ENCODE measurements around the gene TMEM114. TPM values are rescaled to one million over a fixed set of nuclear protein-coding genes. Genes with fewer than 3 reads are reported as not detected.

The TMEM114 gene
- total RNA-seq, 1 donor from 2014 or later, result not detected

DNA sequence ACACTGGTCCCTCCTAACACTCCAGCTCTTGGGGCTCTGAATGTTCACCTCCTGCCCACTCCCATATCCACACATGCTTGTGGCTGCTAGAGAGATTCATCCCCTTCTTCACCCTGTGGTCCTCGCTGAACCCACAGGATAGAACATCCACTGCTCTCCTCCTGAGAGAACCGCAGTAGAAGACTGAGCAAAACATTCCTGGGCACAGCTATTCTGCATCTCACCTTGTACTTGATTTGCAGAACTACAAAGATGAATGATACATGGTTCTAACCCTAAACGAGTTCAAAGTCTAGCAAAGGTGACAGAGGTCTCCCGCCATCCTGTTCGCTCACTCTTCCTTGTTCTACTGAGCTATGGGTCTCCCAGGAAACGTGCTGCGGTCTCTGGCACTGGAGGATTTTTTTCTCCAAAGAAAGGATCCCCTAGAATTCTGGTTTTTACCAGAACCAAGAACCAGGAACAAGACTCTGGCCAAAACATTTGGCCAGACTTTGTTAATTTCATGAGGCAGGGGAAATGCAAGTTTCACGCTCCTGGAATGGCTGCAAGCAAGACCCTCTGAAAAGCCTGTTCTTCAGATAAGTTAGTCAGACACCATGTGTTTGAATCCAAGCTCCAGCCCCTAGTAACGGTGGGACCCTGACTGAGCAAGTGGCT lies 39.5 kb downstream of the TMEM114 start:
- no peak for DNase-seq (ENCODE audit: low spot score in 2 of 2)
- TF ChIP-seq CTCF (IDR thresholded peaks at IDR 0.05), result no peak
- no peaks in the 10 kb centered on the region for H3K4me1 ChIP-seq
- no peaks in the 10 kb centered on the region for H3K27me3 ChIP-seq
- H3K36me3 ChIP-seq, result no peaks in the 10 kb centered on the region
- intact Hi-C loops (cut with DNase I), result no loop called here
- no peak overlapping the region for H3K4me3 ChIP-seq
- no peak overlapping the region for H3K27ac ChIP-seq
- H3K9me3 ChIP-seq, result no peaks in the 10 kb centered on the region

DNA sequence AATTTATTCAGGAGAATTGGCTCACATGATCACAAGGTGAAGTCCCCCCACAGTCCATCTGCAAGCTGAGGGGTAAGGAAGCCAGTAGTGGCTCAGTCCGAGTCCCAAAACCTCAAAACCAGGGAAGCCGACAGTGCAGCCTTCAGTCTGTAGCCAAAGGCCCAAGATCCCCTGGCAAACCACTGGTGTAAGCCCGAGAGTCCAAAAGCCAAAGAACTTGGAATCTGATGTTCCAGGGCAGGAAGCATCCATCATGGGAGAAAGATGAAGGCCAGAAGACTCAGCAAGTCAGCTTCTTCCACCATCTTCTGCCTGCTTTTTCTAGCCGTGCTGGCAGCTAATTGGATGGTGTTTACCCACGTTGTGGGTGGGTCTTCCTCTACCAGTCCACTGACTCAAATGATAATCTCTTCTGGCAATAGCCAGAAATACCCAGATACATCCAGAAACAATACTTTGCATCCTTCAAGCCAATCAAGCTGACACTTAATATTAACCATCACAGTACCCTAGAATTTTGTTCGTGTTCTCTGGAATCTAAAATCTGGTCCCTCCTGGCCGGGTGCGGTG lies 40.4 kb downstream of the TMEM114 start:
- Histone ChIP-seq H3K9me3 (no peaks in the 10 kb centered on the region), H3K27me3 (no peaks in the 10 kb centered on the region), H3K4me1 (no peaks in the 10 kb centered on the region), H3K36me3 (no peaks in the 10 kb centered on the region), H3K4me3 (no peak overlapping the region), H3K27ac (no peak overlapping the region)
- no peak for DNase-seq (ENCODE audit: low spot score in 2 of 2)
- intact Hi-C loops (cut with DNase I), result no loop called here
- TF ChIP-seq CTCF (IDR thresholded peaks at IDR 0.05), result no peak

DNA sequence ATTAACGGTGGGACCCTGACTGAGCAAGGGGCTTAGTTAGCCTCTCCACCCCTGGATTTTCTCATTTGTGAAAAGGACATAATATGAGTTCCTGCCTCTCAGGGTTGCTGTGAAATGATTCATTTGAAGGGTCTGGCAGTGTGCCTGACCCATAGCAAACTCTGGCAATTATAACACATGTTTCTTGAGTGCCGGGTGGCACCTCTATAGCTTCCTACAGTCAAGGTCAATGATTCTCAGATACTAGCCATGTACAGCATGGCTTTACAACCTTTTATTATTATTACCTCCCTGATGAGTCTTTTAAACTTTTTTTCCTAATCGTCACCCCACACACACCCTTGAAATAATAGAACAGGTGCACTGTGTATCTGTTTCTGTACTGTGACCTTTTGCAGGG lies 42.1 kb downstream of the TMEM114 start:
- Histone ChIP-seq H3K9me3 (no peaks in the 10 kb centered on the region), H3K27ac (no peak overlapping the region), H3K27me3 (no peaks in the 10 kb centered on the region), H3K36me3 (no peaks in the 10 kb centered on the region), H3K4me1 (no peaks in the 10 kb centered on the region), H3K4me3 (no peak overlapping the region)
- no peak for TF ChIP-seq CTCF (IDR thresholded peaks at IDR 0.05)
- intact Hi-C loops (cut with DNase I), result no loop called here
- DNase-seq (ENCODE audit: low spot score in 2 of 2), result no peak

DNA sequence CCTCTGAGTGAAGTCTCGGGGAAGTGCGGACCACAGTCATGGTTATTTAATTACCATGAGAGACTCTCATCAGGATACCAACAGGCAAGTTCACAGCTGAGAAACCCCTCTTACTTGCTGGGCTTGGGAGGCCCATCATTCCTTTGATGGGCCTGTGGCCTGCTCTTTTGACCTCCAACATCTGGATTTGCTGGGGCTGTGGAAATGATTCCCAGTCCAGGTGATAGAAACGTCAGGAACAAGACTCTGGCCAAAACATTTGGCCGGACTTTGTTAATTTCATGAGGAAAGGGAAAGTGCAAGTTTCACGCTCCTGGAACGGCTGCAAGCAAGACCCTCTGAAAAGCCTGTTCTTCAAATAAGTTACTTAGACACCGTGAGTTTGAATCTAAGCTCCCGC lies 42.5 kb downstream of the TMEM114 start:
- Histone ChIP-seq H3K27me3 (no peaks in the 10 kb centered on the region), H3K36me3 (no peaks in the 10 kb centered on the region), H3K27ac (no peak overlapping the region), H3K4me1 (no peaks in the 10 kb centered on the region), H3K9me3 (no peaks in the 10 kb centered on the region), H3K4me3 (no peak overlapping the region)
- no peak for DNase-seq (ENCODE audit: low spot score in 2 of 2)
- intact Hi-C loops (cut with DNase I), result no loop called here
- TF ChIP-seq CTCF (IDR thresholded peaks at IDR 0.05), result no peak

GRCh38 chr16:8544406-8544805 lies 45.9 kb downstream of the TMEM114 start:
- intact Hi-C loops (cut with DNase I), result no loop called here
- DNase-seq (ENCODE audit: low spot score in 2 of 2), result no peak
- Histone ChIP-seq H3K4me1 (no peaks in the 10 kb centered on the region), H3K36me3 (no peaks in the 10 kb centered on the region), H3K27ac (no peak overlapping the region), H3K27me3 (no peaks in the 10 kb centered on the region), H3K9me3 (no peaks in the 10 kb centered on the region), H3K4me3 (no peak overlapping the region)
- TF ChIP-seq CTCF (IDR thresholded peaks at IDR 0.05), result no peak
